DND-41 (cell line): ENCODE results near the gene CIP2A.

Source experiments
- ATAC-seq: fragments of 200-7000 bp; cut with Tn5 transposase; 3 replicates; pipeline ENCODE4 v1.9.1; 2021; ENCODE audit warnings: low read depth; ENCODE audit not compliant: insufficient read depth
- DNase-seq: peaks from one replicate; pipeline ENCODE4 v3.0.0-alpha.2; 2020
- H2AFZ ChIP-seq: 2 replicates; pipeline ENCODE4 v1.6.0; 2012; ENCODE audit warnings: low read depth, low read length
- H3K27ac ChIP-seq: 2 replicates; pipeline ENCODE4 v1.5.1; 2012; ENCODE audit warnings: low read length, inconsistent platforms
- H3K27me3 ChIP-seq: fragments of 200-600 bp; sonication (generic); 2 replicates; pipeline ENCODE4 v1.6.0; 2012; ENCODE audit warnings: low read length, mild to moderate bottlenecking, inconsistent platforms; ENCODE audit not compliant: insufficient read depth, poor library complexity
- H3K36me3 ChIP-seq: 2 replicates; pipeline ENCODE4 v1.5.1; 2012; ENCODE audit warnings: low read length, inconsistent platforms; ENCODE audit not compliant: insufficient read depth
- H3K4me1 ChIP-seq: 2 replicates; pipeline ENCODE4 v1.5.1; 2012; ENCODE audit warnings: mild to moderate bottlenecking, low read length; ENCODE audit not compliant: insufficient read depth
- H3K4me2 ChIP-seq: 2 replicates; pipeline ENCODE4 v1.6.0; 2012; ENCODE audit warnings: mild to moderate bottlenecking, moderate library complexity, low read length, inconsistent platforms; ENCODE audit not compliant: insufficient read depth
- H3K4me3 ChIP-seq, 2 experiments: fragments of 200-600 bp in 1 of 2; shearing (Covaris generic) in 1 of 2; 2 replicates each; pipeline ENCODE4 v1.5.1; 2012 to 2016; ENCODE audit warnings: inconsistent platforms in 2 of 2, low read length in 2 of 2, mild to moderate bottlenecking in 2 of 2, low read depth in 1 of 2, moderate library complexity in 1 of 2
- H3K79me2 ChIP-seq: 2 replicates; pipeline ENCODE4 v1.6.0; 2012; ENCODE audit warnings: low read length, inconsistent platforms; ENCODE audit not compliant: insufficient read depth
- H3K9ac ChIP-seq: 2 replicates; pipeline ENCODE4 v1.6.0; 2012; ENCODE audit warnings: low read depth, mild to moderate bottlenecking, inconsistent platforms, low read length, moderate library complexity
- H3K9me3 ChIP-seq: 2 replicates; pipeline ENCODE4 v1.5.1; 2012; ENCODE audit warnings: low read length, moderate library complexity, mild to moderate bottlenecking, inconsistent platforms; ENCODE audit not compliant: insufficient read depth, severe bottlenecking
- H4K20me1 ChIP-seq: 2 replicates; pipeline ENCODE4 v1.6.0; 2012; ENCODE audit warnings: low read length; ENCODE audit not compliant: insufficient read depth
- EZH2 ChIP-seq: IDR thresholded peaks from 3 replicates; pipeline ENCODE4 v1.6.1; 2012; ENCODE audit warnings: borderline replicate concordance, low read depth, mild to moderate bottlenecking, moderate library complexity, low read length, inconsistent platforms; ENCODE audit not compliant: severe bottlenecking
- TF ChIP-seq, protein P1 (sequence below): IDR thresholded peaks from 2 replicates; pipeline ENCODE4 v1.5.1; 2012; ENCODE audit warnings: borderline replicate concordance, low read length, moderate library complexity, mild to moderate bottlenecking; ENCODE audit not compliant: poor library complexity, severe bottlenecking; ENCODE audit errors: extremely low read depth

CIP2A gene

GRCh38 chr3:108527109-108527508 lies 62.1 kb downstream of the CIP2A start:
- ATAC-seq (no peak), DNase-seq (no peak)
- Histone ChIP-seq H3K27ac (no peak overlapping the region), H4K20me1 (no peaks in the 10 kb centered on the region), H3K9me3 (no peaks in the 10 kb centered on the region), H3K79me2 (no peaks in the 10 kb centered on the region), H2AFZ (no peak overlapping the region), H3K36me3 (no peaks in the 10 kb centered on the region), H3K9ac (no peak overlapping the region), H3K4me2 (no peak overlapping the region), H3K4me1 (no peaks in the 10 kb centered on the region), H3K4me3 (no peak overlapping the region), H3K27me3 (no peaks in the 10 kb centered on the region)
- TF ChIP-seq EZH2, result no peak
- TF ChIP-seq, protein P1, sequence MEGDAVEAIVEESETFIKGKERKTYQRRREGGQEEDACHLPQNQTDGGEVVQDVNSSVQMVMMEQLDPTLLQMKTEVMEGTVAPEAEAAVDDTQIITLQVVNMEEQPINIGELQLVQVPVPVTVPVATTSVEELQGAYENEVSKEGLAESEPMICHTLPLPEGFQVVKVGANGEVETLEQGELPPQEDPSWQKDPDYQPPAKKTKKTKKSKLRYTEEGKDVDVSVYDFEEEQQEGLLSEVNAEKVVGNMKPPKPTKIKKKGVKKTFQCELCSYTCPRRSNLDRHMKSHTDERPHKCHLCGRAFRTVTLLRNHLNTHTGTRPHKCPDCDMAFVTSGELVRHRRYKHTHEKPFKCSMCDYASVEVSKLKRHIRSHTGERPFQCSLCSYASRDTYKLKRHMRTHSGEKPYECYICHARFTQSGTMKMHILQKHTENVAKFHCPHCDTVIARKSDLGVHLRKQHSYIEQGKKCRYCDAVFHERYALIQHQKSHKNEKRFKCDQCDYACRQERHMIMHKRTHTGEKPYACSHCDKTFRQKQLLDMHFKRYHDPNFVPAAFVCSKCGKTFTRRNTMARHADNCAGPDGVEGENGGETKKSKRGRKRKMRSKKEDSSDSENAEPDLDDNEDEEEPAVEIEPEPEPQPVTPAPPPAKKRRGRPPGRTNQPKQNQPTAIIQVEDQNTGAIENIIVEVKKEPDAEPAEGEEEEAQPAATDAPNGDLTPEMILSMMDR, result no peak

GRCh38 chr3:108525971-108526370 lies 63.3 kb downstream of the CIP2A start:
- Histone ChIP-seq H3K9ac (no peak overlapping the region), H3K27me3 (no peaks in the 10 kb centered on the region), H3K36me3 (no peaks in the 10 kb centered on the region), H4K20me1 (no peaks in the 10 kb centered on the region), H3K27ac (no peak overlapping the region), H3K4me3 (no peak overlapping the region), H3K4me2 (no peak overlapping the region), H3K9me3 (no peaks in the 10 kb centered on the region), H2AFZ (no peak overlapping the region), H3K4me1 (no peaks in the 10 kb centered on the region), H3K79me2 (no peaks in the 10 kb centered on the region)
- no peak for TF ChIP-seq EZH2
- TF ChIP-seq, protein P1, result no peak
- ATAC-seq (no peak), DNase-seq (no peak)

GRCh38 chr3:108525256-108525655 lies 64.0 kb downstream of the CIP2A start:
- Histone ChIP-seq H3K4me1 (no peaks in the 10 kb centered on the region), H3K36me3 (no peaks in the 10 kb centered on the region), H3K9me3 (no peaks in the 10 kb centered on the region), H3K27ac (no peak overlapping the region), H3K4me2 (no peak overlapping the region), H3K9ac (no peak overlapping the region), H3K27me3 (no peaks in the 10 kb centered on the region), H3K4me3 (no peak overlapping the region), H3K79me2 (no peaks in the 10 kb centered on the region), H4K20me1 (no peaks in the 10 kb centered on the region), H2AFZ (no peak overlapping the region)
- TF ChIP-seq, protein P1, result no peak
- TF ChIP-seq EZH2, result no peak
- DNase-seq (no peak), ATAC-seq (no peak)

DNA sequence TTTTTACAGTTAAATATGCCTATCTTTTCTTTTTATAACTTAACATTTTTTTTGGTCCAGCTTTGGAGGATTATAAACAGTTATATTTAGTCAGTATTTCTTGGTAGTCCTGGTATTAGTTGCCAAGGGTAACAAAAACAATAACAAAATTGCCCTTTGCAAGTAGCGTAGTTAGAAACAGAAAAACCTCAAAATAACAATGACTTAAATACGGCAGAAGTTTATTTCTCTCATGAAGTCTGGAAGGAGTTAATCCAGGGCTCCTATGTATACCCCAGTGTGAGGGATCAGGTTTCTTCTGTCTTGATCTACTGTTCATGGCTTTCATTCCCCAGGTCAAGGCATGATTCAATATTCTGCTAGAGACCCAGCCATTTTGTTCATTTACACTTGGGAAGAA lies 64.7 kb downstream of the CIP2A start:
- no peak for ATAC-seq
- TF ChIP-seq EZH2, result no peak
- Histone ChIP-seq H3K27ac (no peak overlapping the region), H3K4me3 (no peak overlapping the region), H4K20me1 (no peaks in the 10 kb centered on the region), H3K36me3 (no peaks in the 10 kb centered on the region), H3K9ac (no peak overlapping the region), H3K4me2 (no peak overlapping the region), H2AFZ (no peak overlapping the region), H3K79me2 (no peaks in the 10 kb centered on the region), H3K27me3 (no peaks in the 10 kb centered on the region), H3K4me1 (no peaks in the 10 kb centered on the region), H3K9me3 (no peaks in the 10 kb centered on the region)
- no peak for DNase-seq
